ENCODE measurements around the gene HLA-DMB. TPM values are rescaled to one million over a fixed set of nuclear protein-coding genes. Genes with fewer than 3 reads are reported as not detected.

The HLA-DMB gene
- total RNA-seq, 3 donors from 2014 or later (not counting 1 experiment from before 2014, with no cell fraction given): 19.5 to 28.1 (median 23.0) TPM

DNA sequence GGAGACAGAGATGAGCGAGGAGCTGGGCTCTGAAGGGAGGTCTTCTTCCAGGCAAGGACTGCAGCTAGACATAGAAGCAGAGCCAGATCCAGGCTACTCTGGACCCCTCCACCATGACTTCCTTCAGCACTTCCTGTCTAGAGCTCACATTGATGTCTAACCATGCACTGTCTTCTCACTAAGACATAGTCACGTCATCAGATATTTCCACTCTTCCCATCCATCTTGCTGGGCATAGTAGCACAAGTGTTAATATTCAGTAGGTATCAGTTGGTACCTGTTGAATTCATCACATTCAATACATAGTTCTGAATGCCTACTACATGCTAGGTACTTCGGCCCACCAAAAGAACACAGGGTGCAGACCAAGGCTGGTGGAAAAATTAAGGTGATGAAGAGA, 9.2 kb upstream of the HLA-DMB start:
- no peaks in the 10 kb centered on the region for H3K36me3 ChIP-seq (ENCODE audit: control insufficient read depth, insufficient read depth, low read length)
- Mint-ChIP-seq H3K36me3 (no peaks in the 10 kb centered on the region), H3K9me3 (no peaks in the 10 kb centered on the region), H3K4me1 (peaks cover 36 to 42% of the 10 kb centered on the region in 2 donors), H3K27me3 (ENCODE audit: low read depth in 2 of 2) (no peaks in the 10 kb centered on the region), H3K27ac (no peak overlapping the region), H3K4me3 (no peak overlapping the region)
- H3K27me3 ChIP-seq (ENCODE audit: control insufficient read depth, insufficient read depth, low read length): no peaks in the 10 kb centered on the region
- ATAC-seq (no peak), DNase-seq (peak in 1 of 2 donors; percentile 24)
- TF ChIP-seq, protein P1, sequence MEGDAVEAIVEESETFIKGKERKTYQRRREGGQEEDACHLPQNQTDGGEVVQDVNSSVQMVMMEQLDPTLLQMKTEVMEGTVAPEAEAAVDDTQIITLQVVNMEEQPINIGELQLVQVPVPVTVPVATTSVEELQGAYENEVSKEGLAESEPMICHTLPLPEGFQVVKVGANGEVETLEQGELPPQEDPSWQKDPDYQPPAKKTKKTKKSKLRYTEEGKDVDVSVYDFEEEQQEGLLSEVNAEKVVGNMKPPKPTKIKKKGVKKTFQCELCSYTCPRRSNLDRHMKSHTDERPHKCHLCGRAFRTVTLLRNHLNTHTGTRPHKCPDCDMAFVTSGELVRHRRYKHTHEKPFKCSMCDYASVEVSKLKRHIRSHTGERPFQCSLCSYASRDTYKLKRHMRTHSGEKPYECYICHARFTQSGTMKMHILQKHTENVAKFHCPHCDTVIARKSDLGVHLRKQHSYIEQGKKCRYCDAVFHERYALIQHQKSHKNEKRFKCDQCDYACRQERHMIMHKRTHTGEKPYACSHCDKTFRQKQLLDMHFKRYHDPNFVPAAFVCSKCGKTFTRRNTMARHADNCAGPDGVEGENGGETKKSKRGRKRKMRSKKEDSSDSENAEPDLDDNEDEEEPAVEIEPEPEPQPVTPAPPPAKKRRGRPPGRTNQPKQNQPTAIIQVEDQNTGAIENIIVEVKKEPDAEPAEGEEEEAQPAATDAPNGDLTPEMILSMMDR (IDR thresholded peaks at IDR 0.05): no peak
- peaks cover 50% of the 10 kb centered on the region for H3K4me1 ChIP-seq (ENCODE audit: control insufficient read depth, insufficient read depth, low read length)
- H3K27ac ChIP-seq (ENCODE audit: low read length): no peak overlapping the region
- no peaks in the 10 kb centered on the region for H3K9me3 ChIP-seq (ENCODE audit: control insufficient read depth, insufficient read depth, low read length)
- no peak overlapping the region for H3K4me3 ChIP-seq (ENCODE audit: low read length)
- intact Hi-C loops (cut with micrococcal nuclease): no loop called here
- 72% methylated on average over 3 of the region's 3 CpGs for WGBS (ENCODE audit: insufficient coverage)

- Histone ChIP-seq H3K36me3 (ENCODE audit: control insufficient read depth, insufficient read depth, low read length) (no peaks in the 10 kb centered on the region), H3K9me3 (ENCODE audit: control insufficient read depth, insufficient read depth, low read length) (no peaks in the 10 kb centered on the region), H3K27ac (ENCODE audit: low read length) (no peak overlapping the region), H3K27me3 (ENCODE audit: control insufficient read depth, insufficient read depth, low read length) (no peaks in the 10 kb centered on the region), H3K4me1 (ENCODE audit: control insufficient read depth, insufficient read depth, low read length) (peaks cover 52% of the 10 kb centered on the region), H3K4me3 (ENCODE audit: low read length) (no peak overlapping the region)
- TF ChIP-seq, protein P1 (IDR thresholded peaks at IDR 0.05): no peak
- intact Hi-C loops (cut with micrococcal nuclease): loop anchor here (10.0 kb wide), 1 partner anchor 264 kb away; no protein-coding TSS in a partner anchor
- Mint-ChIP-seq H3K4me3 (no peak overlapping the region), H3K4me1 (peaks cover 45 to 46% of the 10 kb centered on the region in 2 donors), H3K36me3 (no peaks in the 10 kb centered on the region), H3K27me3 (ENCODE audit: low read depth in 2 of 2) (no peaks in the 10 kb centered on the region), H3K9me3 (no peaks in the 10 kb centered on the region), H3K27ac (no peak overlapping the region)
- ATAC-seq (no peak), DNase-seq (no peak)
- WGBS (ENCODE audit: insufficient coverage): 89% methylated on average over 9 of the region's 9 CpGs
Measured at GRCh38 chr6:32949113-32949512, 8.3 kb upstream of the HLA-DMB start.

DNA sequence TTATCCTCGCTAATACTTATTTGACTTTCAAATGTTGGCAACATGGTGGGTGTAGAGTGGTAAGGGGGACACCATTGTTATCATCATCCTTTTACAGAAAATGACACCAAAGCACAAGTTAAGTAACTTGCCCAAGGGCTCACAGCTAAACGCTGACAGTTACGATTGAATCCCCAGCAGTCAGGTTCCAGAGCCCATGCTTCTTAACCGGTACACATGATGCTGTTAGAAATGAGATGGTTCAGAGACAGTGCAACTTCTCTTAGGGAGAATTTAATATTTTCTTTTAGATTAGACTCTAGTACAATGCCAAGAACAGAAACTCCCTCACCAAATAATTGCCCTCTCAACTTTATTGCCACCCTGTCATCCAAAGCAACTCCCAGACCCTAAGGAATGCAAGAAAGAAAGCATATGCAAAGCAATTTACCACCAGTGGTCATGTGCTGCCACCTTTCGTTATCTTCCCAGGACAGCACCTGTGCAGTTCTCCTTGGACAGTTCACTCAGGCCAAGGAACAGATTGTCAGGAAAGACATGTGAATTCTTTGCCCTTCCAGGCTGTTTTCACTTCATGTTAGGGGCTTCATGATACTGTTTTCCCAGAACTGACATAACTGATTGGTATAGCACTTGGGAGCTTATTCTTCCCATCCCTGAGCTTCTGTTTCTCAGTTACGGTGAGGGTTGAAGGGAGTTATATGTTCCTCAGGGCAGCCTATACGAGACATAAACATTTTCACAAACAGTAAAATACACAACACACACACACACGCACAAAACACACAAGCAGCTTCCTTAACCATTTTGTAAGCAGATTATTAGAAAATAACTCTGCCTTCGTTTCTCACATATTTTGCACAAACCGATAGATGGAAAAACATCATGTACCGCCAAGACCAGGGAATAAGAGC, 7.0 kb upstream of the HLA-DMB start:
- H3K4me1 Mint-ChIP-seq: peaks cover 45 to 46% of the 10 kb centered on the region in 2 donors
- H3K27ac ChIP-seq (ENCODE audit: low read length): no peak overlapping the region
- no peaks in the 10 kb centered on the region for H3K9me3 Mint-ChIP-seq
- peaks cover 58% of the 10 kb centered on the region for H3K4me1 ChIP-seq (ENCODE audit: control insufficient read depth, insufficient read depth, low read length)
- DNase-seq (peak in 1 of 2 donors; percentile 78), ATAC-seq (peak in 1 of 3 donors; percentile 27)
- H3K36me3 ChIP-seq (ENCODE audit: control insufficient read depth, insufficient read depth, low read length): no peaks in the 10 kb centered on the region
- WGBS (ENCODE audit: insufficient coverage): 77% methylated on average over 9 of the region's 11 CpGs
- H3K4me3 Mint-ChIP-seq: no peak overlapping the region
- H3K27me3 Mint-ChIP-seq (ENCODE audit: low read depth in 2 of 2): no peaks in the 10 kb centered on the region
- no peak overlapping the region for H3K4me3 ChIP-seq (ENCODE audit: low read length)
- H3K36me3 Mint-ChIP-seq: no peaks in the 10 kb centered on the region
- intact Hi-C loops (cut with micrococcal nuclease): loop anchor here (10.0 kb wide), 1 partner anchor 263 kb away; no protein-coding TSS in a partner anchor
- no peaks in the 10 kb centered on the region for H3K27me3 ChIP-seq (ENCODE audit: control insufficient read depth, insufficient read depth, low read length)
- H3K27ac Mint-ChIP-seq: no peak overlapping the region
- TF ChIP-seq, protein P1 (IDR thresholded peaks at IDR 0.05): no peak
- no peaks in the 10 kb centered on the region for H3K9me3 ChIP-seq (ENCODE audit: control insufficient read depth, insufficient read depth, low read length)
